HL-60/S4 treated with phorbol 12-myristate 13-acetate at 8.2 ng/mL for 4 days and 3 days (cell line): ENCODE results near the gene ZDHHC11.

ENCODE experiments used
- in situ Hi-C: fragments of 300-500 bp; cut with MboI; formaldehyde crosslinking; loops from 2 replicates; pipeline ENCODE4 v1.15.0; 2022; ENCODE audit warnings: low sequenced_read_pairs

The ZDHHC11 gene, protein sequence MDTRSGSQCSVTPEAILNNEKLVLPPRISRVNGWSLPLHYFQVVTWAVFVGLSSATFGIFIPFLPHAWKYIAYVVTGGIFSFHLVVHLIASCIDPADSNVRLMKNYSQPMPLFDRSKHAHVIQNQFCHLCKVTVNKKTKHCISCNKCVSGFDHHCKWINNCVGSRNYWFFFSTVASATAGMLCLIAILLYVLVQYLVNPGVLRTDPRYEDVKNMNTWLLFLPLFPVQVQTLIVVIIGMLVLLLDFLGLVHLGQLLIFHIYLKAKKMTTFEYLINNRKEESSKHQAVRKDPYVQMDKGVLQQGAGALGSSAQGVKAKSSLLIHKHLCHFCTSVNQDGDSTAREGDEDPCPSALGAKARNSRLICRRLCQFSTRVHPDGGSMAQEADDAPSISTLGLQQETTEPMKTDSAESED

DNA sequence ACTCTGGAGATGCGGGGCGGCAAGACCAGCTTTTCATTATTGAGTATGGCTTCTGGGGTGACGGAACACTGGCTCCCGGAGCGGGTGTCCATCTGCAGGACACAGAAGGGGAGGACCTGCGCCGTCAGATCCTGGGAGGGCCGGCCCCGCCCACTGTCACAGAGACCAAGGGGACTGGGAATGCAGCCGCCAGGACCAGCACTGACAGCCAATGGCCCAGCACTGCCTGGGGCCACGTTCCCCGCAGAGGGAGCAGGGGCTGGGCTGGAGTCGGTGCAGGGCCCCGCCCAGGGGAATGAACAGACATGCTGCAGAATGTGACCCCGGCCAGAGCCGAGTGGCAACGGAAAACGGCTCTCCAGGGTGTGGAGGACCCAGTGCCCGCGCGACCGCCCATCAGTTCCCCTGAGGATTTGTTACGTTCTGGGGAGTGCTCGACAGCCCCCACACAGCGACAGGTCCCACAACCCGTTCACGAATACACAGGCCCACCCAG is at the start of gene ZDHHC11:
TSS of gene ZDHHC11 (minus strand) at position 476 of the 496 bp plus-strand sequence. CDS start at position 92, 384 bp downstream.
- in situ Hi-C loops: no loop called here

- in situ Hi-C loops: no loop called here
Measured at GRCh38 chr5:893711-894110, 42.9 kb upstream of the ZDHHC11 start.

DNA sequence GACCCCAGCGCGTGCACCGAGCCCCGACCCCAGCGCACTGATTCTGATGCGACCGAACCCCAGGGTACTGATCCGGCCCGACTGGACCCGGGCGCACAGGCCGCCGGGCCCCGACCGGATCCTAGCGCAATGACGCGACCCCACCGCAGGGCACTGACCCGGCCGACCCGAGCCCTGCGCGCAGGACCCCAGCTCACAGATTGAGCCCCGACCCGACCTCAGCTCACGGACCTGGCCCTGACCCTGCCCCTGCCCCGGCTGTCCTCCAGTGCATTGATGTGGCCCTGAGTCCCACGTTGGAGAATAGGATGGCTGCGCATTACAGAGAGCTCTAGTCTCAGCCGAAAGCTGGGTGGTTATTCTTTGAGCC is 42.3 kb upstream of the ZDHHC11 start:
- in situ Hi-C loops: no loop called here

DNA sequence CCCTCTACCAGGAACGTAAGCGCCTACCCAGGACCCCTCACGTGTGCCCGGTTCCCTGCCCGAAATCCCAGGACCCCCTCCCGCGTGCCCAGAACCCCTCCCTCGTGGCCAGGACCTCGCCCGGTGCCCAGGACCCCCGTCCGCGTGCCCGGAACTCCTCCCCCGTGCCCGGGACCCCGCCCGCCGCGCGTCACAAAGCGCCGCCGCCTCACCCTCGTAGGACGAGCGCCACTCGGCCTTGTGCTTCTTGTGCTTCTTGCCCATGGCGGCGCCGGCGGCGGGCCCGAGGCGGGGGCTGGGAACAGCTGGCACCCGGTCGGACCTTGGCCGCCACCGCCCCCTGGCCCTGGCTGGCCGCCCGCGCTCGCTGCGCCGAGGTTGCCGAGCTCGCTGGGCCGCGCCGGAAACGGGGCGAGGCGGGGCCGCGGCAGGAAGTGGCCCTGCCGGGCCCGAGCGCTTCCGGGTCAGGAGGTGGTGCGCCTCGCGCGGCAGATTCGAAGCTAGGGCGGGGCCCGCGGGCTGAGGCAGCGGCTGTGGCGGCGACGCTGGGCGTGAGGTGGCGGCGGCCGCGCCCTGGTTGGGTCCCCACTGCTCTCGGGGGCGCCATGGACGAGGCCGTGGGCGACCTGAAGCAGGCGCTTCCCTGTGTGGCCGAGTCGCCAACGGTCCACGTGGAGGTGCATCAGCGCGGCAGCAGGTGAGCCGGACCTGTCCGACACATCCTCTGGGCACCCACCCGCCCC is 41.8 kb upstream of the ZDHHC11 start, which contains the start of the genes BRD9 and TRIP13:
TSS of gene BRD9 (minus strand) at position 408 of the 743 bp plus-strand sequence. CDS start at position 264, 144 bp downstream.
TSS of gene TRIP13 (plus strand) at position 491 of the 743 bp plus-strand sequence. CDS start at position 606, 115 bp downstream.
- in situ Hi-C loops: no loop called here

GRCh38 chr5:891837-892393 is 41.1 kb upstream of the ZDHHC11 start:
- in situ Hi-C loops: no loop called here

- in situ Hi-C loops: no loop called here
Measured at GRCh38 chr5:891117-891836, 40.5 kb upstream of the ZDHHC11 start.

DNA sequence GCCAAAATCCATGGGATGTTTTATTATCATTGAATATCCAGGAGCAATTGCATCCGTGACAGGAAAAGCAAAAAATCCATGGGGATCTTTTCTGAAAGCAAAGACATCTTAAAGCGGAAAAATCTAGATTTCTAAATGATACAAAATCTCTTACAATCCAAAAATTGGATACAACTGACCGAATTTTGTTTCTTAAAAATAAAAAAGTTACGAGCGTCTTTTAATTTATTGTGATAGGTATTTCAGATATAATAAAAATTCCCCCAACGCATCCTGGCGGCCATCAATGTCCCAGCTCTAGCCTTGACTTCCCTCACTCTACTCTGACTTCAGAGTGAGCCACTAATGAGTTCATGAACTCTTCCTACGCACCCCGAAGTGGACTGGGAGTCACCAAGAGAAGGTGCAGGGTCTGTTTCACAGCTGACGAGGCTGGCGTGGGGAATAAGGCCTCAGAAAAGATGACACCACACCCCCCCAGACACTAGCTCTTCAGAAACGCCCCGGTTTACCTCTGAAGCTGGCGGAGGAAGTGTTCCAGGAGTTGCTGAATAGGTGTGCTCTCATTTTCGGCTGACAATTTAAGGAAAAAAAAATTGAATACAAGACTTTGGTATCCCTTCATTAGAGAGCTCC is 38.4 kb upstream of the ZDHHC11 start:
- in situ Hi-C loops: no loop called here

DNA sequence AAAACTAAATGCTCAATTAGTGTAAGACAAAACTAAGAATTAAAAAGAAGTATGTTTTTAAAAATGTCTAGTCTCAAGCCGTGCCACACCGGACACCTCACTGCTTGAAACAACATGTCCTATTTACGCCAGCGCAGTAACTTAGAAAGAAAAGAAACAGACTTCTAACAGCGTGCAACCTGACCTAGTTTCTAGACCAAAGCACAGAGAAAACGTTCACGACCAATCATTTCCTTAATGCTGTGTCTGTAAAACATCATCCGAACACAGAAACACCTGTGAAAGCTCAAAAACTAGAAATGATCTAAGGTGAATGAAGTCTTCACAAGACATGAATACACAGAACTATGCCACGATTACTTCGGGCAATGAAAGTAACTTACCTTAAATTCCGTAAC is 37.9 kb upstream of the ZDHHC11 start:
- in situ Hi-C loops: no loop called here

DNA sequence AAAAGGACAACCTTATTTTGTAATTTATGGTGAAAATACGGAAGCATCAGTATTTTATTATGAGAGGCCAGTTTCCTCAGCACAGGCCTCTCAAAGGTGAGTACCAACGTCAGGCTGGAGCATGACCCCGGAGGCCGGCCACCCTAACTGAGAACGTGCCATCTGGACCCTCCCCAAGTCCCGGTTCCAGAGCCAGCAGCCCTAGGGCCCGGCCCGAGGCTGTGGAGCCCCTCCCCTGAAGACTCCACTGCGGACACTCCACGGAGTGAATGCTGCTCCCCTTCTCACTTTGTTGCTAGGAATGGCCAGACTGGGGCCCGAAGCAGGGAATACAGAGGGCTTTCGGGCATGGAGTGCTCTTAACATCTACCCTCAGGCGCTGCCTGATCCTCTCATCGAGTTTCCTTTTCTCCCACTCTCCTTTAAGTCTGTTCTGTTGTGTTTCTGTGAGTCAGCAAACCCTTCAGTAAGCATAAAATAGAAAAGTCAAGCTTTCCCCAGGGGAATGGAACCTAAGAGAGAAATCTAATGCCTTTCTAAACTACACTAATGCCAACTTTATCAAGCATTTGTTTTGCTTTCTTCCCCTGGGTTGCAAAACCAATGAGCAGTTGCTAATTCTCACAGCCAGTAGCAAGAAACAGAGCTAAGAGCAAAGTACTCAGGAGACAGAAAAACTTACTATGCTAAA is 37.3 kb upstream of the ZDHHC11 start:
- in situ Hi-C loops: no loop called here

DNA sequence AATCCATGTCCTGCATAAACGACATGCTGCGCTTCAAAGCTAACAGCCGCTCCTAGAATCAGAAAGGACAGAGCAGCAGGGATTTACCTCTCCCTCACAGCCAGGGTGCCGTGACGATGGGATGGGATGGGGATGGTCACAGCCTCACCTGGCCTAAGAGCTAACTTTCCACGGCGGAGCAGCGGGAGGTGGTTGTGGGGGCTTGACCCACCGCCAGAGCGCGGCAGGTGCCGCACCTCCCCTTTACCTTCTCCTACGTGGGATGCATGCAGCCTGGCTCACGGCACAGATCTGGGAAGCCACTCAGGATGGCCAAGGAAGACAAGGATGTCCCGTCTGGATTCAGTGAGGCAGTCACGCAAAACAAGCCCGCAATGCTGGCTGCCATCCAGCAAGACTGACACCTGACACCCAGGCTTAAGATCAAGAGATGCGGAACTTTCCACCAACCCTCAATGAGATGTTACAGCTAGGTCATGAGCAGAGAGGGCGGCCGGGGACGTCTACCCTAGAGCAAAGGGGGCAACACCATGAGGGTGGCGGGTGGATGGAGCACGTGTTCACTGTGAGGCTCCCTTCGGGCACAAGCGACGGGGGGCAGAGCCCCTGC is 36.0 kb upstream of the ZDHHC11 start:
- in situ Hi-C loops: no loop called here

DNA sequence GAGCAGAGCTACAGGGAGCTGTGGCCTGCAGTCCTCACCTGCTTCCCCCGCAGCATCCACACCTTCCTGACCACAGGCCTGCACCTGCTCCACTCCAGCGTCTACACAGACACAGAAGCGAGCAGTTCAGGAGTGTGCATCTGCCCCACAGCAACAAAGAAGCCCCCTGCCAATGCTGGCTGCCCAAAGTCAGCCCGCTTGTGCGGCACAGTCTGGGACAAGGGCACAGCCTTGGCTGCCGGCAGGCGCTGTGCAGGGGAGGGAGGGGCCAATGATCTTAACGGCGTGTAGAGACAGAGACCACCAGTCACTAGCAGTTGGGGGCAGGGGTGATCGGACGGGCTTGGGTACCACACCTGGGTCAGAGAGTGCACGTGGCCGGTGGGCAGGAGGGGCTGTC is 35.2 kb upstream of the ZDHHC11 start:
- in situ Hi-C loops: no loop called here

DNA sequence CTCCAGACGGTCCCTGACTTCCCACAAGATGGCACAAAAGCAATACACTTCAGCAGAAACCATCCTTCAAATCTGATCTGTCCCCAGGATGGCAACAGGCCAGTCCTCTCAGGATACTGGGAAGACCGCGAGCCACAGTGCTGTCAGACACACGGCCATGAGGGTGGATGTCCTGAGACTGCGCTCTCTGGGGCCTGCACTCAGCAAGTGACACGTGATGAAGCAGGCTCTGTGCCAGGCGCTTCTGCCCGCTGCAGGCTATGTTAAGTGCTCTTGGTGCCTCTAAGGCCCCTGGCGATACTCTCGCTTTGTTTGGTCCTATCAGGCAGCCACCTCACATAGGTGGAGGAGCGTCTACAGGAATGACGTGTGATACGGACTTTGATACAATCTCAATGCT is 34.7 kb upstream of the ZDHHC11 start:
- in situ Hi-C loops: no loop called here

DNA sequence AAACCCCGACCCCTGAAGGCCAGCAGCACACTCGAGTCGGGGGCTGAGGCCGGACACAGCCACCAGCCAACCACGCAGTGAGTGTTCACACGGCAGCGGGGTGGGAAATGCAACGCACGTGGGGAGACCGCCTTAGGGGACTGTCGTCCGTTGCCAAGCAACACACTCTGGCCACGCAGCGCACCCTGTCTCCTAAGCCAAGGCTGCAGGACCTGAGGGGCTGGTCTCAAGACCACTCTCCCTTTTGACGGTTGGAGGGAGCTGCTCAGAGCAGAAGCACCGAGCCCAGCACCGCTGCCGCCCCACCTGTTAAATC is 34.3 kb upstream of the ZDHHC11 start:
- in situ Hi-C loops: no loop called here

GRCh38 chr5:884345-885126 is 33.8 kb upstream of the ZDHHC11 start:
- in situ Hi-C loops: no loop called here

DNA sequence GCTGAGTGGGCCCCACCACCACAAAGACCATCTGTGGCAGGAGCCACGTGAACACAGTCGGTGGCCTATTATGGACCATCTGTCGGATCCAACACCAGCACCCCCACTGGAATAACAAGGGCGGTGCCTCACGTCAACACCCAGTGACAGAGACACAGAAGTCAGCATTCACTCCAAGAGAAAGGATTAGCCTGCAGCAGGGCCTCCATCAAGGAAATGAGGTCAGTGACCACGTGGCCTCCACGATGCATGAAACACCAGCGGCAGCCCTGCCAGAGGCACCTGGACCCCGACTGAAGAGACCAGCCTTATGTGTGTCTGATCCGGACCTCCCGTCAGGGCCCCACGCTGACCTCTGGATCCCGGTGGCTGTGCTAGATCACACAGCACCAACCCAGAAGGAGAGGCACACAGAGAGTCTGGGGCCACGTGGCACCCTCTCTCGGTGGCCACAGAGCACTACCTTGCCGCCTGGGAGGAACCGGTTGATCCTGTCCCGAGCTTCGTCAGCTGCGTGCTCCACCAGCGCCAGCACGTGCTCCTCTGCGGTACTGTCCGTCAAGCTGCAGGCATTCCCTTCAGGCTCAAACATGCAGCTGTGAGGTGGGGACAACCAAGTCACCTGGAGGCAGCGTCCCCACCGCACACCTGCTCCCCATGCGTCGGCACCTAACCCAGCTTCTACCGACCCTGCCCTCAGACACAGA is 32.8 kb upstream of the ZDHHC11 start:
- in situ Hi-C loops: no loop called here

DNA sequence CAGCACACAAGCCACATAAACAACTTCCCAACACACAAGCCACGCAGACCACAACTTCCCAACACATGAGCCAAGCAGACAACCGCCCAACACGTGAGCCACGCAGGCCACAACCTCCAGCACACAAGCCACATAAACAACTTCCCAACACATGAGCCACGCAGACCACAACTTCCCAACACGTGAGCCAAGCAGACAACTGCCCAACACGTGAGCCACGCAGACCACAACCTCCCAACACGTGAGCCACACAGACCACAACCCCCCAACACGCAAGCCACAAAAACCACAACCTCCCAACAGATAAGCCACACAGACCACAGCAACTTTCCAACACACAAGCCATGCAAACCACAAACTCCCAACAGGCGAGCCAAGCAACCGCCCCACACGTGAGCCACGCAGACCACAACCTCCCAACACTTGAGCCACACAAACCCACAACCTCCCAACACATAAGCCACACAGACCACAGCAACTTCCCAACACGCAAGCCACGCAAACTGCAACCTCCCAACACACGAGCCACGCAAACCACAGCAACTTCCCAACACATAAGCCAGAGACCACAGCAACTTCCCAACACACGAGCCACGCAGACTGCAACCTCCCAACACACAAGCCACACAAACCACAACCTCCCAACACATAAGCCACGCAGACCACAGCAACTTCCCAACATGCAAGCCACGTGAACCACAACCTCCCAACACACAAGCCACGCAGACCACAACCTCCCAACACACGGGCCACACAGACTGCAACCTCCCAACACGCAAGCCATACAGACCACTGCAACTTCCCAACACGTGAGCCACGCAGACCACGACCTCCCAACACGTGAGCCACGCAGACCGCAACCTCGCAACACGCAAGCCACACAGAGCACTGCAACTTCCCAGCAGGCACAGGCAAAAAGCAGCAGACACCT is 31.7 kb upstream of the ZDHHC11 start:
- in situ Hi-C loops: no loop called here

GRCh38 chr5:881551-881935 is 30.8 kb upstream of the ZDHHC11 start:
- in situ Hi-C loops: no loop called here
